ENCODE data around the gene KCNQ2.

The KCNQ2 gene

GRCh38 chr20:63470410-63470809 lies 2.0 kb downstream of the KCNQ2 start:
- peaks cover 64% of the 10 kb centered on the region for H3K27me3 Mint-ChIP-seq (ENCODE audit: low read depth)
- no peak for TF ChIP-seq CTCF (IDR thresholded peaks at IDR 0.05; ENCODE audit: unreplicated experiment in 3 of 3)
- H3K27ac Mint-ChIP-seq = no peak overlapping the region
- peak overlapping the region in 2 of 3 experiments; percentile 67 to 72 for H3K4me3 Mint-ChIP-seq
- no peaks in the 10 kb centered on the region for H3K36me3 Mint-ChIP-seq (ENCODE audit: low read depth)
- H3K4me1 Mint-ChIP-seq = no peaks in the 10 kb centered on the region
- H3K9me3 Mint-ChIP-seq = no peaks in the 10 kb centered on the region

- no peak for TF ChIP-seq CTCF (IDR thresholded peaks at IDR 0.05; ENCODE audit: unreplicated experiment in 3 of 3)
- Mint-ChIP-seq H3K4me1 (no peaks in the 10 kb centered on the region), H3K4me3 (no peak overlapping the region), H3K27ac (no peak overlapping the region), H3K36me3 (ENCODE audit: low read depth) (no peaks in the 10 kb centered on the region), H3K27me3 (ENCODE audit: low read depth) (peaks cover 63% of the 10 kb centered on the region), H3K9me3 (no peaks in the 10 kb centered on the region)
Measured at GRCh38 chr20:63469713-63470101, 2.7 kb downstream of the KCNQ2 start.

- no peak for TF ChIP-seq CTCF (IDR thresholded peaks at IDR 0.05; ENCODE audit: unreplicated experiment in 3 of 3)
- no peak overlapping the region for H3K27ac Mint-ChIP-seq
- no peaks in the 10 kb centered on the region for H3K9me3 Mint-ChIP-seq
- no peaks in the 10 kb centered on the region for H3K36me3 Mint-ChIP-seq (ENCODE audit: low read depth)
- no peak overlapping the region for H3K4me3 Mint-ChIP-seq
- H3K4me1 Mint-ChIP-seq = no peaks in the 10 kb centered on the region
- H3K27me3 Mint-ChIP-seq (ENCODE audit: low read depth) = peaks cover 62% of the 10 kb centered on the region
Measured at GRCh38 chr20:63469019-63469712, 3.3 kb downstream of the KCNQ2 start.

GRCh38 chr20:63468421-63468820 lies 4.0 kb downstream of the KCNQ2 start:
- no peaks in the 10 kb centered on the region for H3K36me3 Mint-ChIP-seq (ENCODE audit: low read depth)
- no peak overlapping the region for H3K4me3 Mint-ChIP-seq
- H3K9me3 Mint-ChIP-seq = no peaks in the 10 kb centered on the region
- H3K27me3 Mint-ChIP-seq (ENCODE audit: low read depth) = peaks cover 61% of the 10 kb centered on the region
- no peak for TF ChIP-seq CTCF (IDR thresholded peaks at IDR 0.05; ENCODE audit: unreplicated experiment in 3 of 3)
- no peaks in the 10 kb centered on the region for H3K4me1 Mint-ChIP-seq
- H3K27ac Mint-ChIP-seq = no peak overlapping the region

- Mint-ChIP-seq H3K4me3 (no peak overlapping the region), H3K9me3 (no peaks in the 10 kb centered on the region), H3K36me3 (ENCODE audit: low read depth) (no peaks in the 10 kb centered on the region), H3K4me1 (no peaks in the 10 kb centered on the region), H3K27me3 (ENCODE audit: low read depth) (peaks cover 69% of the 10 kb centered on the region), H3K27ac (no peak overlapping the region)
- TF ChIP-seq CTCF (IDR thresholded peaks at IDR 0.05; ENCODE audit: unreplicated experiment in 3 of 3) = no peak
Measured at GRCh38 chr20:63467294-63468083, 5.0 kb downstream of the KCNQ2 start.

Measured in nephron (organoid).